SK-N-SH (cell line): Measurements from ENCODE around the gene ARHGAP4. TPM values are rescaled to one million over a fixed set of nuclear protein-coding genes. Genes with fewer than 3 reads are reported as not detected.

Experiments used
- CTCF ChIA-PET: fragments of 300-600, 350-600 bp; formaldehyde crosslinking; extraction: SDS; loops from one replicate; lab custom pipeline; 2021; lab: Yijun Ruan, JAX
- POLR2A ChIA-PET: fragments of 350-600 bp; sonication (Branson Sonifier 250); formaldehyde crosslinking; extraction: SDS; loops from one replicate; lab custom pipeline; 2020; ENCODE audit warnings: antibody characterized with exemption, inconsistent platforms; lab: Yijun Ruan, JAX
- DNase-seq: peaks from one replicate; pipeline ENCODE4 v3.0.0; 2012
- H2AFZ ChIP-seq: fragments of 200-600 bp; sonication (generic); 2 replicates; pipeline ENCODE4 v1.8.1; 2016; ENCODE audit warnings: antibody characterized with exemption, mild to moderate bottlenecking, low read depth
- H3F3A ChIP-seq: fragments of 200-600 bp; sonication (generic); replicated peaks from 2 replicates; pipeline ENCODE3; 2016; ENCODE audit warnings: antibody characterized with exemption, mild to moderate bottlenecking; ENCODE audit not compliant: insufficient read depth
- H3K27ac ChIP-seq, 2 experiments: fragments of 200-500 bp in 1 of 2; fragments of 200-600 bp in 1 of 2; sonication (Bioruptor generic) in 1 of 2; sonication (generic), shearing (Covaris generic) in 1 of 2; 2 replicates each; pipeline versions ENCODE4 v1.5.1 to v1.6.1; 2014 to 2016; ENCODE audit warnings: low read depth in 2 of 2, inconsistent platforms in 1 of 2, low read length in 1 of 2, mild to moderate bottlenecking in 1 of 2, mixed read lengths in 1 of 2
- H3K27me3 ChIP-seq: fragments of 200-600 bp; sonication (generic), shearing (Covaris generic); 2 replicates; pipeline ENCODE4 v1.6.1; 2016; ENCODE audit warnings: mixed run types; ENCODE audit not compliant: insufficient read depth
- H3K36me3 ChIP-seq, 2 experiments: fragments of 200-500 bp in 1 of 2; fragments of 200-600 bp in 1 of 2; sonication (Bioruptor generic) in 1 of 2; sonication (generic) in 1 of 2; replicated peaks in 1 of 2; 2 replicates each; pipeline versions ENCODE3 to v1.5.1; 2014 to 2016; ENCODE audit warnings: low read length in 1 of 2, mild to moderate bottlenecking in 1 of 2; ENCODE audit not compliant: insufficient read depth in 2 of 2, control insufficient read depth in 1 of 2
- H3K4me1 ChIP-seq, 2 experiments: fragments of 200-500 bp in 1 of 2; fragments of 200-600 bp in 1 of 2; sonication (Bioruptor generic) in 1 of 2; sonication (generic), shearing (Covaris generic) in 1 of 2; 2 replicates each; pipeline versions ENCODE4 v1.5.1 to v1.6.1; 2014 to 2016; ENCODE audit warnings: low read depth in 1 of 2, low read length in 1 of 2, mixed run types in 1 of 2; ENCODE audit not compliant: insufficient read depth in 2 of 2, control insufficient read depth in 1 of 2
- H3K4me2 ChIP-seq: fragments of 200-600 bp; sonication (generic), shearing (Covaris generic); 2 replicates; pipeline ENCODE4 v1.6.1; 2017; ENCODE audit warnings: mixed run types
- H3K4me3 ChIP-seq, 2 experiments: fragments of 200-500 bp in 1 of 2; fragments of 200-600 bp in 1 of 2; sonication (Bioruptor generic) in 1 of 2; sonication (generic), shearing (Covaris generic) in 1 of 2; 2 replicates each; pipeline versions ENCODE4 v1.5.1 to v1.8.1; 2014 to 2016; ENCODE audit warnings: low read depth in 2 of 2, inconsistent platforms in 1 of 2, low read length in 1 of 2, mild to moderate bottlenecking in 1 of 2, mixed read lengths in 1 of 2, moderate library complexity in 1 of 2
- H3K79me2 ChIP-seq: fragments of 200-600 bp; sonication (generic); 2 replicates; pipeline ENCODE4 v1.8.1; 2017; ENCODE audit warnings: mild to moderate bottlenecking; ENCODE audit not compliant: insufficient read depth
- H3K9ac ChIP-seq: fragments of 200-600 bp; sonication (generic); 2 replicates; pipeline ENCODE4 v1.6.1; 2017; ENCODE audit warnings: mixed run types
- H3K9me2 ChIP-seq: fragments of 200-600 bp; sonication (generic); 2 replicates; pipeline ENCODE4 v1.6.1; 2017; ENCODE audit warnings: mixed run types
- H3K9me3 ChIP-seq: fragments of 200-600 bp; sonication (generic); 2 replicates; pipeline ENCODE4 v1.6.1; 2017; ENCODE audit warnings: mixed run types, mild to moderate bottlenecking, moderate library complexity
- H4K20me1 ChIP-seq: fragments of 200-600 bp; sonication (generic); 2 replicates; pipeline ENCODE4 v1.6.1; 2017; ENCODE audit warnings: mild to moderate bottlenecking, mixed run types; ENCODE audit not compliant: insufficient read depth
- FOXJ3 ChIP-seq: sonication (generic); formaldehyde crosslinking; IDR thresholded peaks from 2 replicates; pipeline ENCODE4 v1.5.1; 2020; ENCODE audit warnings: mild to moderate bottlenecking, missing genetic modification reagents
- GABPA ChIP-seq: IDR thresholded peaks from 2 replicates; pipeline ENCODE4 v1.4.0; 2012; ENCODE audit warnings: low read depth, mild to moderate bottlenecking
- MAX ChIP-seq: IDR thresholded peaks from 2 replicates; pipeline ENCODE4 v1.4.0; 2012; ENCODE audit warnings: low read depth
- MEF2A ChIP-seq: IDR thresholded peaks from 2 replicates; pipeline ENCODE4 v1.4.0; 2012; ENCODE audit warnings: low read depth, borderline replicate concordance
- NFIC ChIP-seq: IDR thresholded peaks from 2 replicates; pipeline ENCODE4 v1.4.0; 2012; ENCODE audit warnings: borderline replicate concordance
- POLR2AphosphoS5 ChIP-seq: IDR thresholded peaks from 2 replicates; pipeline ENCODE4 v1.6.1; 2012; ENCODE audit warnings: low read depth, low read length
- RAD21 ChIP-seq: IDR thresholded peaks from 2 replicates; pipeline ENCODE4 v1.6.1; 2012; ENCODE audit warnings: mild to moderate bottlenecking, low read length
- RCOR1 ChIP-seq: fragments of 150-350 bp; IDR thresholded peaks from 2 replicates; pipeline ENCODE4 v1.6.1; 2017; ENCODE audit warnings: antibody characterized with exemption, low read length
- REST ChIP-seq: IDR thresholded peaks from 2 replicates; pipeline ENCODE4 v1.6.1; 2012; ENCODE audit warnings: mild to moderate bottlenecking, low read depth, low read length, moderate library complexity
- RFX5 ChIP-seq: IDR thresholded peaks from 2 replicates; pipeline ENCODE4 v1.6.1; 2012; ENCODE audit warnings: mild to moderate bottlenecking, improper control_type of control experiment, low read length
- RXRA ChIP-seq: IDR thresholded peaks from 2 replicates; pipeline ENCODE4 v1.4.0; 2012; ENCODE audit warnings: low read depth, mild to moderate bottlenecking, borderline replicate concordance
- WGBS: methylation state at CpG from one replicate; pipeline ENCODE4 v1.1.6; 2017; ENCODE audit warnings: low lambda C conversion rate; 5-methylcytosine and 5-hydroxymethylcytosine counted together
- polyA plus RNA-seq, 3 experiments: library from polyadenylated mRNA; depleted of rRNA; stranded (reverse); fragments of >200 nt; gene quantifications; 2 replicates each; pipeline ENCODE4 v1.2.3, GENCODE V29; 2012
- TF ChIP-seq, protein P1 (sequence below): IDR thresholded peaks from 2 replicates; pipeline ENCODE4 v1.4.0; 2012; ENCODE audit warnings: low read depth, borderline replicate concordance
- TF ChIP-seq, protein P2 (sequence below): IDR thresholded peaks from 2 replicates; pipeline ENCODE4 v1.4.0; 2012; ENCODE audit warnings: low read depth, borderline replicate concordance
- TF ChIP-seq, protein P3 (sequence below): fragments of 200-600 bp; sonication (generic); IDR thresholded peaks from 2 replicates; pipeline ENCODE4 v1.6.1; 2017; ENCODE audit warnings: antibody characterized with exemption, mild to moderate bottlenecking, moderate library complexity

ARHGAP4 gene
- polyA plus RNA-seq, 1 of the 3 experiments (the other 2 are of a cell fraction): 1.6 TPM

DNA sequence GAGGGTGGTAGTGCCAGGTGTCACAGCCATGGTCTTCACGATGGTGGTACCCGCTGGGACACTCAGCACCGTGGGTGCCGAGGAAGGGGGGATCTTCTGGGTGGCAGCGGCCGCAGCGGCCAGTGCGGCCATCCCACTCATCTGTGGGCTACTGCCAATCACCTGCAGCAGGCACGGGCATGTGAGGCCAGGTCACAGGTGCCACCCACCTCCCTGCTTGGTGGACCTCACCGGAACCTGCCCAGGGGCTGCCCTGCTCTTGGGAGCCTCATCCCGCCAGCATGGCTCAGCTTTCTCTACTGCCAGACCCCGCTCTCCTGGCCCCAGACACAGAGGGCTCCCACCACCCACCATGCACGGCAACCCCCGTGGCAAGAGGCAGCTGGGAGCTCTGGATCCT, 32.5 kb upstream of the ARHGAP4 start:
- Histone ChIP-seq H3K4me3 (no peak overlapping the region), H3K4me1 (no peaks in the 10 kb centered on the region; a peak in 1 of 4 replicates), H3F3A (no peaks in the 10 kb centered on the region), H3K9ac (no peak overlapping the region), H3K4me2 (no peak overlapping the region), H3K36me3 (peaks cover 6 to 100% of the 10 kb centered on the region in 2 experiments), H2AFZ (no peak overlapping the region), H3K9me2 (no peaks in the 10 kb centered on the region), H4K20me1 (peaks cover 22% of the 10 kb centered on the region; the same call in 1 of the 2 replicates), H3K27ac (no peak overlapping the region), H3K79me2 (peaks cover 15% of the 10 kb centered on the region; the same call in 1 of the 2 replicates), H3K27me3 (no peaks in the 10 kb centered on the region), H3K9me3 (no peaks in the 10 kb centered on the region)
- no peak for DNase-seq
- ChIA-PET POLR2A (no interaction called here), CTCF (interaction anchor here (1.2 to 3.6 kb wide), 4 partner anchors 10 to 195 kb away, joined by 4 to 21 read pairs (median 6); partner anchors contain the start of gene PLXNB3)
- WGBS: 100% methylated on average over 4 of the region's 14 CpGs
- TF ChIP-seq NFIC (no peak), POLR2AphosphoS5 (no peak), REST (no peak), RCOR1 (no peak), GABPA (no peak), RXRA (no peak), FOXJ3 (CRISPR knock-in tag) (no peak), RFX5 (no peak), MAX (no peak), MEF2A (no peak), RAD21 (no peak)
- TF ChIP-seq, protein P1, sequence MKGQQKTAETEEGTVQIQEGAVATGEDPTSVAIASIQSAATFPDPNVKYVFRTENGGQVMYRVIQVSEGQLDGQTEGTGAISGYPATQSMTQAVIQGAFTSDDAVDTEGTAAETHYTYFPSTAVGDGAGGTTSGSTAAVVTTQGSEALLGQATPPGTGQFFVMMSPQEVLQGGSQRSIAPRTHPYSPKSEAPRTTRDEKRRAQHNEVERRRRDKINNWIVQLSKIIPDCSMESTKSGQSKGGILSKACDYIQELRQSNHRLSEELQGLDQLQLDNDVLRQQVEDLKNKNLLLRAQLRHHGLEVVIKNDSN: no peak
- TF ChIP-seq, protein P2, sequence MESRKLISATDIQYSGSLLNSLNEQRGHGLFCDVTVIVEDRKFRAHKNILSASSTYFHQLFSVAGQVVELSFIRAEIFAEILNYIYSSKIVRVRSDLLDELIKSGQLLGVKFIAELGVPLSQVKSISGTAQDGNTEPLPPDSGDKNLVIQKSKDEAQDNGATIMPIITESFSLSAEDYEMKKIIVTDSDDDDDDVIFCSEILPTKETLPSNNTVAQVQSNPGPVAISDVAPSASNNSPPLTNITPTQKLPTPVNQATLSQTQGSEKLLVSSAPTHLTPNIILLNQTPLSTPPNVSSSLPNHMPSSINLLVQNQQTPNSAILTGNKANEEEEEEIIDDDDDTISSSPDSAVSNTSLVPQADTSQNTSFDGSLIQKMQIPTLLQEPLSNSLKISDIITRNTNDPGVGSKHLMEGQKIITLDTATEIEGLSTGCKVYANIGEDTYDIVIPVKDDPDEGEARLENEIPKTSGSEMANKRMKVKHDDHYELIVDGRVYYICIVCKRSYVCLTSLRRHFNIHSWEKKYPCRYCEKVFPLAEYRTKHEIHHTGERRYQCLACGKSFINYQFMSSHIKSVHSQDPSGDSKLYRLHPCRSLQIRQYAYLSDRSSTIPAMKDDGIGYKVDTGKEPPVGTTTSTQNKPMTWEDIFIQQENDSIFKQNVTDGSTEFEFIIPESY: no peak
- TF ChIP-seq, protein P3, sequence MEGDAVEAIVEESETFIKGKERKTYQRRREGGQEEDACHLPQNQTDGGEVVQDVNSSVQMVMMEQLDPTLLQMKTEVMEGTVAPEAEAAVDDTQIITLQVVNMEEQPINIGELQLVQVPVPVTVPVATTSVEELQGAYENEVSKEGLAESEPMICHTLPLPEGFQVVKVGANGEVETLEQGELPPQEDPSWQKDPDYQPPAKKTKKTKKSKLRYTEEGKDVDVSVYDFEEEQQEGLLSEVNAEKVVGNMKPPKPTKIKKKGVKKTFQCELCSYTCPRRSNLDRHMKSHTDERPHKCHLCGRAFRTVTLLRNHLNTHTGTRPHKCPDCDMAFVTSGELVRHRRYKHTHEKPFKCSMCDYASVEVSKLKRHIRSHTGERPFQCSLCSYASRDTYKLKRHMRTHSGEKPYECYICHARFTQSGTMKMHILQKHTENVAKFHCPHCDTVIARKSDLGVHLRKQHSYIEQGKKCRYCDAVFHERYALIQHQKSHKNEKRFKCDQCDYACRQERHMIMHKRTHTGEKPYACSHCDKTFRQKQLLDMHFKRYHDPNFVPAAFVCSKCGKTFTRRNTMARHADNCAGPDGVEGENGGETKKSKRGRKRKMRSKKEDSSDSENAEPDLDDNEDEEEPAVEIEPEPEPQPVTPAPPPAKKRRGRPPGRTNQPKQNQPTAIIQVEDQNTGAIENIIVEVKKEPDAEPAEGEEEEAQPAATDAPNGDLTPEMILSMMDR: no peak
